Stimulated activated naive CD8-positive, alpha-beta T cell treated with anti-CD3 and anti-CD28 coated beads, Interleukin-15, Interleukin-2, amounts not matched to agents 100 U/mL and 50 U/mL, for 24 hours (primary cell): ENCODE data around the gene SEMA3B.
"Not testable (repeated sequence)": the region's sequence is repeated elsewhere in the genome, so short reads cannot be mapped to it uniquely, and the experiment has no call there.

Experiments used
- ATAC-seq: fragments of 150-1000 bp; cut with Tn5 transposase; one replicate; pipeline ENCODE4 v1.10.0; 2021
- DNase-seq: peaks from one replicate; pipeline ENCODE4 v3.0.0; 2021

SEMA3B gene

GRCh38 chr3:50268703-50269451, at the start of gene SEMA3B:
TSS of gene SEMA3B (plus strand) at chr3:50269147. CDS start at chr3:50269241, 94 bp downstream.
- DNase-seq (no peak), ATAC-seq (no peak)

DNA sequence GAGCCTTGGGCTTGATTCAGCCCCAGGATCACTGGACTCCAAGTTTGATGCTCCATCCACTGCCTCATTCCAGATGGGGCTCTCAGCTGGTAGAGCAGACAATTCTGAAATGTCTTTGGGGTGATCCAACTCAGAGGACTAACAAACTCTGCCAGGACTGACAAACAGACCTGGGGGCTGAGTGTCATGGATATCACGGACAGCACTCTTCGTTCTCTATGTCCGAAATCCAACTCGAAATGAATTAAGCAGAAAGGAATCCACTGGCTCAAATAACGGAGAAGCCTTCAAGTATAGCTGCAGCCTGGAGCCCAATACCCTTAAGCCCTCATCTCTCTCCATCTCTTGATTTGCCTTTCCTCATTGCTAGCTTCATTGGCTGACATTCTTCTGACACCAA, 49.7 kb upstream of the SEMA3B start:
- DNase-seq (no peak), ATAC-seq (no peak)

DNA sequence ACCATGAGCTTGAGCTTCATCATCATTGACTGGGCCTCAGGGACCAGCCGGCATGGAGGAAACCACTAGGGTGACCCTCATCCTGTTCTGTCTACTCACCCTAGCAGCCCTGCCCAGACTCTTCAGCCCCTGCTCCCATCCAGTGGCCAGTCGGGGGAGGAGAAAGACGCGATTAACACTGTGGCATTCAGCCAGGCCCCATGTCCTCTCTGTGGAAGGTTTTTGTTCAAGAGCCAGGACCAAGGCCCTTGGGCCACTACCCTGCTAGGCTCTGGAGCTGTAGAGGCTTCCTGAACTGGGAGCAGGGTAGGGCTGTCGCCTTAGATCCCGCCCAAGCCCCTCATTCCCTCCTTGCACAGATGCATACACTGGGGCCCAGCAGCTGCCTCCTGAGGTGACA, 48.8 kb upstream of the SEMA3B start:
- no peak for ATAC-seq
- DNase-seq, result no peak

- DNase-seq (no peak), ATAC-seq (no peak)
These were observed 47.9 kb upstream of the SEMA3B start for GRCh38 chr3:50221051-50221410.

DNA sequence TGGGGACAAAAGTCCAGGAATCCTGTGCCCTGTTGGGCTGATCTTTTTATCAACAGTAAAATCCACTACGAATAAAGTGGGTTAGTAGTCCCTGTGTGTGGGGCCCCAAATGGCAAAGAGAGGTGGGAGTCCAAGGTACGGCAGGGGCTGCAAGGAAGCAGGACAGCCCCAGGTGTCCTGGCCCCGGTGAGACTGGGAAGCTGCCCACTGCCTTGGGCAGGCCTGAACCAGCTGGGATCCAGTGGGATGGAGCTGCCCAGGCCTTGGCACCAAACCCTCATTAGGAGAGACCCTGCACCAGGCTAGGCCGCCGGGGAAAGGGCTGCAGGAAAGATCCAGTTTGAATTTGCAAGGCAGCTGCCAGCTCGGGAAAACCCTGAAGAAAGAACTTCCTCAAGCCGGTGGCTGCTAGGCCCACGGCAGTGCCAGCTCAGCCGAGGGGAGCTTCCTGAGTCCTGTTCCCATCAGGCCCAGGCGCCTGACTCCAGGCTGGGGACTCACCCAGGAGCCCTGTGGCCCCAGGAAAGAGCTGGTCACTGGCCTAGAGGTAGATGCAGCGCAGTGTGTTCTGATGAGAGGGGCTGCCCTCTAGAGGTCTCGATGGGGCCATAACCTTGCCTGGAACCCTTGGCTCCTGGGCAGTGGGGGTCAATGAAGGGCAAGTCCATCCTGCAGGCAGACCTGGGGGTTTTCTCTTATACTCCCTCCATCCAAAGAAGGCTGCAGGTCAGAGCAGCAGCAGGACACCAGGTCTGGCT, 47.4 kb upstream of the SEMA3B start:
- DNase-seq (no peak), ATAC-seq (no peak)

- ATAC-seq, result no peak
These were observed 46.8 kb upstream of the SEMA3B start for GRCh38 chr3:50222169-50222528.

GRCh38 chr3:50224639-50225038, 44.3 kb upstream of the SEMA3B start:
- DNase-seq (no peak), ATAC-seq (no peak)

More at GRCh38 chr3:50222169-50222528, 46.8 kb upstream of the SEMA3B start:
- DNase-seq, result no peak

DNA sequence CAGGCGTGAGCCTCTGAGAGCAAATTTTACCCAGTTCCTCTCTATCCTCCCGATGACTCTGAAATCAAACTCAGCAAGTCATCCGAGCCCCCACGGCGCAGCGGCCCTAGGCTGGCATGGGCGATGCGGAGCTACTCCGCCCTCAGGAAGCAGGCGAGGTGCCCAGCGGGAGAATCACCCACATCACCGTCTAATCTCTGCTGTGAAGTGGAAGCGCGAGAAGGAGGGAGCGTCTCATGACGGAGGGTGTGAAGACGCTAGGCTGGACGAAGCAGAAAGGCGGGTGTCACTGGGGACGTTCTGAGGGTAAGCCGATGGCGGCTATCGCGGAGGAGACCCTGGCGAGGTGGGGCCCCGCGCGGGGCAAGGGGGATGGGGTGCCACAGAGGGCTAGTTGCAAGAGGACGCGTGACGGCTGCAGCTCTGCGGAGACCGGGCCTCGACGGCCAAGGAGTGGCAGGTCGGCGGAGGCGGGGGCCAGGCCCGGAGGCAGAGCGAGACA, 42.0 kb upstream of the SEMA3B start:
- DNase-seq (no peak), ATAC-seq (peak; percentile 24)

DNA sequence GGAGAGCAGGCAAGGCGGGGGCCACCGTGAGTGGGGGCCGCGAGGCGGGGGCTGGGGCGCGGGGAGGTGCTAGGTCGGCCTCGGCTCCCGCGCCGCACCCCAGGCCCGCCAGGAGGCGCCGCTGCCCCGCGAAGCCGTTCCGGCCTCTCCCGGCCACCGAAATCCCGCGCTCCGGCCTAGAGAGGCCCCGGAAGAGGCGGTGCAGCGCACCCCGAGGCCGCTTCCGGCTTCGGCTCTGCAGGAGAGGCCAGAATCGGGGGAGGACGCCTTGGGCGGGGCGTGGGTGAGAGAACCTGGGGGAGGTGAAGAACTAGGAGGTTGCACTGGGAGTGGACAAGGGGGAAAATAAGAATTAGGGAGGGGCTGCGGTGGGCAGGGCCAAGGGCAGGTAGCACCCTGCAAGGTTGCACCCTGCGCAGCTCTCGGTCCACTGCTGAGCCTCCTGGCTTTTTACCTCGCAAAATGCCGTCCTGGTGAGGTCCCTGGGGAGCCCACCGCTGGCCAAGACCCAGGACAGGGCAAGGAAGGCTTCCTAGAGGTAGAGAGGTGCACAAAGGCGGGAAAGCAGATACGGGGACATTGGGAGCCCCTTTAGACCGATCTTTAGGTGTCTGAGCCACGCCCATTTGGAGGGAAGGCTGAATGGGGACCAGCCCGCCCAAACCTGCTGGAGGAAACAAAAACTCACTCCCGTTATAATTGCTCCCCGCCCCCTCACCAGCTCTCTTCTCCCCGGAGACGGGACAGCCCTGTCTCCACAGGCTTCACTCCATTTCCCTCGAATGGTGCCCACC, 41.4 kb upstream of the SEMA3B start:
- peak; percentile 87 for ATAC-seq

GRCh38 chr3:50228184-50228763, 40.7 kb upstream of the SEMA3B start:
- not testable (repeated sequence) for DNase-seq, ATAC-seq

More for the DNA sequence above, 41.4 kb upstream of the SEMA3B start:
- peak; percentile 94 for DNase-seq

GRCh38 chr3:50229490-50229889, 39.5 kb upstream of the SEMA3B start:
- DNase-seq (no peak), ATAC-seq (no peak)

GRCh38 chr3:50230104-50230793, 38.7 kb upstream of the SEMA3B start:
- no peak for ATAC-seq

GRCh38 chr3:50230794-50231125, 38.2 kb upstream of the SEMA3B start:
- DNase-seq (no peak), ATAC-seq (no peak)

More at GRCh38 chr3:50230104-50230793, 38.7 kb upstream of the SEMA3B start:
- DNase-seq, result no peak

- DNase-seq, result no peak
- ATAC-seq, result no peak
These were observed 37.4 kb upstream of the SEMA3B start for GRCh38 chr3:50231581-50231980.

DNA sequence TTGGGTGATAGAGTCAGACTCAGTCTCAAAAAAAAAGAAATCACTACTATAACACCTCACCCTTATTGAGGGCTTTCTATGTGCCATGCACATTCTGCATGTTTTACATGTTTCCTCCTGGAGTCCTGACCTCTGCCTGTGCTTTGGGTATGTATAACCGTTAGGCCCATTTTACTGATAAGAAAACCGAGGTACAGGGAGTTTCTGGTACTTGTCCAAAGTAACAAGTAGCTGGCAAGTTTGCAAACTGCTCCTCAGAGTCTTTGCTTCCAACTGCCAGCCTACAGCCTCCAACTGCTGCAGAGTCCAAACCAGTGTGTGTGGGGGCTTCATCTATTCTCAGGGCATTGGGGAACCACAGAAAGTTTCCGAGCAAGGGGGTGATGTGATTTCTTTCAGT, 36.6 kb upstream of the SEMA3B start:
- DNase-seq (no peak), ATAC-seq (no peak)

DNA sequence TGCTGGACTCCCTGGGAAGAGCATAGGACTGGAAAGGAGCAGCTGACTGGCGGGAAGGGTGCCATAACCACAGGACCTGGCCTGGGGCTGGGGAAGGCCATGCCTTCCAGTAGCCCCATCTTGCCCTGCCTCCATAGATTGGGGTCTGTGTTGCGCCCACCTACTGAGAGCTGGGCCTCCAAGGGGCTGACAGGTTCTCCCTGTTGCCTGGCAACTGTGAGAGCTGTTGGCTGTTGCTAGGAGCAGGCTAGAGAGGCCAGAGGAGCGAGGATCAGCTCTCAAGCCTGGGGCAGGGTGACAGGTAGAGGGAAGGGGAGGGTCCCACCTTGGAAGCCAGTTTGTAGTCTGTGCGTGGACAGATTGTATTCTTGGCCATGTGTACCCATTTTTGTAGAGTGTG, 35.8 kb upstream of the SEMA3B start:
- no peak for ATAC-seq

GRCh38 chr3:50235716-50236483, 33.0 kb upstream of the SEMA3B start, which contains the start of gene GNAI2:
TSS of gene GNAI2 (plus strand) at chr3:50236204. CDS start at chr3:50236336, 132 bp downstream.
- ATAC-seq, result peak; percentile 95
- peak; percentile 99 for DNase-seq

More for the DNA sequence above, 35.8 kb upstream of the SEMA3B start:
- DNase-seq, result no peak

DNA sequence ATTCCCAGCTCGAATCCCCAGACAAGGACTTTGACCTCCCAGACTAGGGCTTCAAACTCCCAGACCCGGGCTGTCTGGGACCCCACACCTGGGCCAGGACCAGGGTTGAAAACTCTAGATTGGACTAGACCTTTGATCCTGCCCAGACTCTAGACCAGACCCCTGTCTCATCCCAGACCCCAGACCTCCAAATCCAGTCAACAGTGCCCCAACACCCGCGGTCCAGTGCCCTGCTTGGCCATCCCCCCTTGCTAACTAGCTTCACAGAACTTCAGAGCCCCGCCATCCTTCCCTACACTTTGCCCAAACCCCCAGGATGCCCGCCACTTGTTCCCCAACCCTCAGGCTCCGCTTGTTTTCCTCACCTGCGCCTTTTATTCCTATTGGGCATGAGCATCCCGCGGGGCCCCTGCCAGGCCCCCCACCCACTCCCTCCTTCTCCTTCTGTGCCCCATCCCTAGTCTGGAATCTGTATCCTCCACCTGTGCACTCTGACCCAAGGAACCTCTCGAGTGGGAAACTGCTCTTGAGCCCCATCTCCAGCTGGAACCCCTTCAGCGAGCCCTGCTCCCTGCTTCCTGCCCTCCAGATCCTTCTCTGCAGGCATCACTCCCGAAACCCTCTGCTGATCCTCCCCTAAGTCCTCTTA, 32.3 kb upstream of the SEMA3B start:
- ATAC-seq, result no peak

GRCh38 chr3:50237133-50237651, 31.8 kb upstream of the SEMA3B start:
- peak; percentile 51 for DNase-seq
- ATAC-seq, result no peak

More for the DNA sequence above, 32.3 kb upstream of the SEMA3B start:
- DNase-seq, result no peak
